B cell (primary cell): ENCODE results near the gene DISP3. TPM values are rescaled to one million over a fixed set of nuclear protein-coding genes. Genes with fewer than 3 reads are reported as not detected.

Experiments
- ATAC-seq: fragments of 200-7000 bp; cut with Tn5 transposase; one replicate; pipeline ENCODE4 v1.10.0; 2021; ENCODE audit warnings: low read depth, mild to moderate bottlenecking, moderate number of reproducible peaks, moderate library complexity
- CTCF ChIA-PET: fragments of 350-600 bp; sonication (Branson Sonifier 250); formaldehyde crosslinking; loops from one replicate; lab custom pipeline; 2021; ENCODE audit warnings: antibody characterized with exemption, inconsistent platforms; lab: Charles Lee
- POLR2A ChIA-PET: fragments of 350-600 bp; sonication (Branson Sonifier 250); formaldehyde crosslinking; loops from one replicate; lab custom pipeline; 2021; ENCODE audit warnings: antibody characterized with exemption; lab: Charles Lee
- DNase-seq: peaks from one replicate; pipeline ENCODE4 v3.0.0; 2013
- H2AFZ ChIP-seq: 2 replicates; pipeline ENCODE4 v1.6.1; 2012; ENCODE audit warnings: mild to moderate bottlenecking, low read depth, low read length; ENCODE audit not compliant: insufficient read depth, poor library complexity, severe bottlenecking
- H3K27ac ChIP-seq, 2 donors: 1 replicate in 1 of 2; 2 replicates in 1 of 2; pipeline ENCODE4 v1.5.1; 2012 to 2013; ENCODE audit warnings: low read length in 2 of 2, mild to moderate bottlenecking in 2 of 2, moderate library complexity in 1 of 2
- H3K27me3 ChIP-seq, 4 experiments: fragments of 200-600 bp in 1 of 4; sonication (generic) in 1 of 4; replicated peaks in 1 of 4; 1 replicate in 2 of 4; 2 replicates in 2 of 4; pipeline versions ENCODE4 v1.6.1 to v1.7.0; 2013 to 2016; ENCODE audit warnings: low read length in 3 of 4, mild to moderate bottlenecking in 2 of 4, mixed read lengths in 1 of 4, moderate library complexity in 1 of 4; ENCODE audit not compliant: insufficient read depth in 4 of 4, control insufficient read depth in 3 of 4; ENCODE audit errors: control extremely low read depth in 1 of 4
- H3K36me3 ChIP-seq, 2 experiments: replicated peaks in 1 of 2; 1 replicate in 1 of 2; 2 replicates in 1 of 2; pipeline versions ENCODE4 v1.6.1 to v1.7.1; 2013; ENCODE audit warnings: low read length in 1 of 2; ENCODE audit not compliant: insufficient read depth in 2 of 2, control insufficient read depth in 1 of 2; ENCODE audit errors: control extremely low read depth in 1 of 2, extremely low read depth in 1 of 2
- H3K4me1 ChIP-seq, 2 donors: fragments of 200-600 bp in 1 of 2; sonication (generic) in 1 of 2; 1 replicate in 1 of 2; 2 replicates in 1 of 2; pipeline versions ENCODE4 v1.5.1 to v1.6.1; 2013 to 2017; ENCODE audit warnings: low read length in 2 of 2; ENCODE audit not compliant: control insufficient read depth in 2 of 2, insufficient read depth in 2 of 2
- H3K4me2 ChIP-seq: replicated peaks from 2 replicates; pipeline ENCODE3; 2012; ENCODE audit warnings: mild to moderate bottlenecking, low read depth, low read length; ENCODE audit not compliant: poor library complexity, severe bottlenecking
- H3K4me3 ChIP-seq, 5 experiments: fragments of 200-600 bp in 1 of 5; sonication (generic) in 1 of 5; 1 replicate in 3 of 5; 2 replicates in 2 of 5; pipeline versions ENCODE4 v1.5.1 to v1.7.0; 2011 to 2016; ENCODE audit warnings: low read length in 4 of 5, mild to moderate bottlenecking in 4 of 5, low read depth in 2 of 5, control low read depth in 1 of 5, moderate library complexity in 1 of 5; ENCODE audit not compliant: insufficient read depth in 1 of 5; ENCODE audit errors: control extremely low read depth in 1 of 5, extremely low read depth in 1 of 5
- H3K79me2 ChIP-seq: fragments of 200-600 bp; sonication (generic); one replicate; pipeline ENCODE4 v1.6.0; 2016; ENCODE audit warnings: low read length; ENCODE audit not compliant: control insufficient read depth, insufficient read depth
- H3K9ac ChIP-seq: fragments of 200-600 bp; sonication (generic); 2 replicates; pipeline ENCODE4 v1.6.1; 2017; ENCODE audit warnings: mild to moderate bottlenecking, low read length, moderate library complexity
- H3K9me3 ChIP-seq, 3 donors: one replicate each; pipeline versions ENCODE4 v1.6.1 to v1.7.1; 2013; ENCODE audit warnings: low read length in 2 of 3; ENCODE audit not compliant: control insufficient read depth in 2 of 3, insufficient read depth in 1 of 3; ENCODE audit errors: control extremely low read depth in 1 of 3
- H4K20me1 ChIP-seq: 2 replicates; pipeline ENCODE4 v1.6.0; 2012; ENCODE audit warnings: mild to moderate bottlenecking, low read length; ENCODE audit not compliant: insufficient read depth, control insufficient read depth, poor library complexity, severe bottlenecking
- H3K27ac Mint-ChIP-seq: one replicate; pipeline ENCODE4 v1.8.0; 2021; ENCODE audit warnings: mixed read lengths
- H3K27me3 Mint-ChIP-seq: one replicate; pipeline ENCODE4 v1.8.0; 2021; ENCODE audit warnings: mixed read lengths
- H3K4me1 Mint-ChIP-seq: one replicate; pipeline ENCODE4 v1.8.0; 2021; ENCODE audit warnings: mixed read lengths
- H3K4me3 Mint-ChIP-seq: one replicate; pipeline ENCODE4 v1.8.0; 2021; ENCODE audit warnings: mixed read lengths
- H3K9me3 Mint-ChIP-seq: one replicate; pipeline ENCODE4 v1.8.0; 2022; ENCODE audit warnings: mixed read lengths; ENCODE audit not compliant: insufficient read depth
- EZH2 ChIP-seq: IDR thresholded peaks from 2 replicates; pipeline ENCODE4 v1.6.1; 2012; ENCODE audit warnings: borderline replicate concordance, low read depth, mild to moderate bottlenecking, moderate library complexity, low read length; ENCODE audit not compliant: insufficient read depth, poor library complexity, severe bottlenecking
- WGBS: methylation state at CpG from one replicate; pipeline ENCODE4 v1.1.5; 2013; ENCODE audit warnings: missing lambda C conversion rate; ENCODE audit not compliant: insufficient coverage; 5-methylcytosine and 5-hydroxymethylcytosine counted together
- intact Hi-C: fragments of 100-400 bp; cut with micrococcal nuclease; formaldehyde crosslinking; loops from one replicate; pipeline ENCODE4 v1.10.0; 2022
- polyA plus RNA-seq: library from polyadenylated mRNA; depleted of rRNA; stranded (reverse); fragments of >200 nt; gene quantifications from 2 replicates; pipeline ENCODE4 v1.2.3, GENCODE V29; 2012
- total RNA-seq, 2 donors: library from RNA; stranded (reverse); fragments of 120-200 nt in 1 of 2; gene quantifications; 1 replicate in 1 of 2; 2 replicates in 1 of 2; pipeline versions ENCODE4 v1.2.3 to v1.2.4, GENCODE V29; 2013 to 2022
- TF ChIP-seq, protein P1 (sequence below): fragments of 200-600 bp; IDR thresholded peaks from one replicate; pipeline ENCODE4 v1.8.0; 2022; ENCODE audit warnings: antibody characterized with exemption, mild to moderate bottlenecking

The DISP3 gene
- total and polyA plus RNA-seq, 2 donors (not counting 1 experiment from before 2014, with no cell fraction given): 0.25 to 1.6 TPM

- Mint-ChIP-seq H3K4me1 (no peaks in the 10 kb centered on the region), H3K9me3 (no peaks in the 10 kb centered on the region), H3K27me3 (peaks cover 39% of the 10 kb centered on the region), H3K27ac (no peak overlapping the region), H3K4me3 (no peak overlapping the region)
- WGBS: 70% methylated on average over 7 of the region's 10 CpGs
- Histone ChIP-seq H3K79me2 (no peaks in the 10 kb centered on the region), H3K4me1 (no peaks in the 10 kb centered on the region), H2AFZ (no peak overlapping the region), H3K27me3 (peaks cover 0 to 9% (median 0%) of the 10 kb centered on the region in 4 experiments), H3K9ac (no peak overlapping the region), H3K4me2 (no peak overlapping the region), H4K20me1 (no peaks in the 10 kb centered on the region), H3K9me3 (peaks cover 0 to 2% (median 0%) of the 10 kb centered on the region in 3 donors), H3K36me3 (no peaks in the 10 kb centered on the region), H3K27ac (no peak overlapping the region), H3K4me3 (no peak overlapping the region)
- ATAC-seq: no peak
- TF ChIP-seq EZH2: no peak
- TF ChIP-seq, protein P1, sequence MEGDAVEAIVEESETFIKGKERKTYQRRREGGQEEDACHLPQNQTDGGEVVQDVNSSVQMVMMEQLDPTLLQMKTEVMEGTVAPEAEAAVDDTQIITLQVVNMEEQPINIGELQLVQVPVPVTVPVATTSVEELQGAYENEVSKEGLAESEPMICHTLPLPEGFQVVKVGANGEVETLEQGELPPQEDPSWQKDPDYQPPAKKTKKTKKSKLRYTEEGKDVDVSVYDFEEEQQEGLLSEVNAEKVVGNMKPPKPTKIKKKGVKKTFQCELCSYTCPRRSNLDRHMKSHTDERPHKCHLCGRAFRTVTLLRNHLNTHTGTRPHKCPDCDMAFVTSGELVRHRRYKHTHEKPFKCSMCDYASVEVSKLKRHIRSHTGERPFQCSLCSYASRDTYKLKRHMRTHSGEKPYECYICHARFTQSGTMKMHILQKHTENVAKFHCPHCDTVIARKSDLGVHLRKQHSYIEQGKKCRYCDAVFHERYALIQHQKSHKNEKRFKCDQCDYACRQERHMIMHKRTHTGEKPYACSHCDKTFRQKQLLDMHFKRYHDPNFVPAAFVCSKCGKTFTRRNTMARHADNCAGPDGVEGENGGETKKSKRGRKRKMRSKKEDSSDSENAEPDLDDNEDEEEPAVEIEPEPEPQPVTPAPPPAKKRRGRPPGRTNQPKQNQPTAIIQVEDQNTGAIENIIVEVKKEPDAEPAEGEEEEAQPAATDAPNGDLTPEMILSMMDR: no peak
- ChIA-PET CTCF (no interaction called here), POLR2A (no interaction called here)
- intact Hi-C loops: no loop called here
- DNase-seq: no peak
These were observed 8.3 kb downstream of the DISP3 start for GRCh38 chr1:11487196-11487751.

GRCh38 chr1:11488201-11488770, 9.3 kb downstream of the DISP3 start:
- WGBS: 89% methylated on average over 2 of the region's 9 CpGs
- Histone ChIP-seq H3K9me3 (peaks cover 0 to under 1% (median 0%) of the 10 kb centered on the region in 3 donors), H3K4me3 (no peak overlapping the region), H3K27ac (no peak overlapping the region), H3K27me3 (peaks cover 0 to 5% (median 0%) of the 10 kb centered on the region in 4 experiments), H3K4me1 (no peaks in the 10 kb centered on the region), H2AFZ (no peak overlapping the region), H4K20me1 (no peaks in the 10 kb centered on the region), H3K4me2 (no peak overlapping the region), H3K36me3 (no peaks in the 10 kb centered on the region), H3K9ac (no peak overlapping the region), H3K79me2 (no peaks in the 10 kb centered on the region)
- no peaks in the 10 kb centered on the region for H3K9me3 Mint-ChIP-seq
- ChIA-PET POLR2A (no interaction called here), CTCF (no interaction called here)
- H3K27ac Mint-ChIP-seq: no peak overlapping the region
- peaks cover 32% of the 10 kb centered on the region for H3K27me3 Mint-ChIP-seq
- H3K4me1 Mint-ChIP-seq: no peaks in the 10 kb centered on the region
- intact Hi-C loops: no loop called here
- no peak overlapping the region for H3K4me3 Mint-ChIP-seq
- ATAC-seq (no peak), DNase-seq (no peak)
- no peak for TF ChIP-seq EZH2
- TF ChIP-seq, protein P1: no peak
